Frontal cortex (tissue), 4 donors: ENCODE measurements around the gene TNFAIP3. TPM values are rescaled to one million over a fixed set of nuclear protein-coding genes. Genes with fewer than 3 reads are reported as not detected.
"Not testable (repeated sequence)": the region's sequence is repeated elsewhere in the genome, so short reads cannot be mapped to it uniquely, and the experiment has no call there.

ENCODE experiments used
- DNase-seq, 2 donors: peaks; one replicate each; pipeline ENCODE4 v3.0.0; 2012; ENCODE audit warnings: low spot score in 2 of 2
- FAIRE-seq: peaks from 2 replicates; lab custom pipeline; 2012; peaks lifted over from hg19 to GRCh38; lab: Jason Lieb, UNC
- total RNA-seq: library from RNA; depleted of rRNA; stranded (reverse); fragments of >200 nt; gene quantifications from one replicate; pipeline ENCODE4 v1.2.3, GENCODE V29; 2014
- donor health status: control.
- donor health status: control.
- donor health status: control.

TNFAIP3 gene
- total RNA-seq, 1 donor from 2014 or later: 1.6 TPM

DNA sequence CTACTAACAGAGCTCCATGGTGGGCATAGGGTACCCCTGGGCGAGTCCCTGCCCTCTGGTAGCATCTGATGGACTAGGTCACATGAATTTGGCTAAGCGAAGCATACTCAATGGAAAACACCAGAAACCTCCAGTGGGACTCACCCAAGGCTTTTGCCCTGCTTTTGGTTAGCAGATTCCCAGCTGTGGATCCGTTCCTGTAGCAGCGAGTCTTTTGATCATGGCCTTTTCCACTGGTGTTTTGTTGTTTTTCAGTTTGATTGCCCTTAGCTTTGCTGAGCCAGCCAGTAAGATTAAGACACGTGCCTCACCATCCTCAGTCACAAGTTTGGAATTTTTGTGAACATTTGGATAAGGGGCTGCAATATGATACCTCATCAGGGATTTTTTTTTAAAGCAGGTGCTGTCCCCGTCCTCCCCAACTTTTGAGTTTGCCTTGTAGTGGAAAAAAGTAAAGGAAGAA is 8.0 kb downstream of the TNFAIP3 start:
- FAIRE-seq: no peak
- no peak for DNase-seq

DNA sequence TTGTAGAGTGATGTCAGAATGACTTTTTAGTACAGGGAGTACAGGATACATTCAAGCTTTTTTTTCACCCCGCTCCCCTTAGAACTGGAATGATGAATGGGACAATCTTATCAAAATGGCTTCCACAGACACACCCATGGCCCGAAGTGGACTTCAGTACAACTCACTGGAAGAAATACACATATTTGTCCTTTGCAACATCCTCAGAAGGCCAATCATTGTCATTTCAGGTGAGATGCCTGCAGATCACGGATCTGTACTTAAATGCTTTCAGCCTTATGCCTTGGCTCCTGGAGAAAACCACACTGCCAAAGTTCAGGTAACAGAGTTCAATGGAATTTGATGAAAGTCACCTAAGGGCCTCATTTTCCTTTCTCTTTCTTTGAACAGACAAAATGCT is 8.5 kb downstream of the TNFAIP3 start:
- FAIRE-seq (no peak), DNase-seq (no peak)

DNA sequence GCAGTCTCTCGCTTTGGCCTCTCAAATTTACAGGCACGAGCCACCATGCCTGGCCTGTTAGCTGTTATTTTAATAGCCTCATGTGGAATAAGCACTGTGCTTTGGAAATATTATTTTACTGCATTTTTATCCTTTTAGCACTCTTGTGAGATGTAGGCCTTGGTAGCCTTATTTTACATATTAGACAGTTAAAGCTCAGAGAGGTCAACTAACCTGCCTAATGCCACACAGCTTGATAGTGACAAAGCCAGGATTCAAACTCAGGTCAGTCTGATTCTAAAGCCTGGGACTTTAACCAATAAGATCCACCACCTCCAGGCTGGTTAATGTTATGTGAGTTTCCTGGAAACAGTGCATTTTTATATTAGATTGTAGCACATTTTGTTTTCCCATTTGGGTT is 9.5 kb downstream of the TNFAIP3 start:
- FAIRE-seq (no peak), DNase-seq (no peak)

DNA sequence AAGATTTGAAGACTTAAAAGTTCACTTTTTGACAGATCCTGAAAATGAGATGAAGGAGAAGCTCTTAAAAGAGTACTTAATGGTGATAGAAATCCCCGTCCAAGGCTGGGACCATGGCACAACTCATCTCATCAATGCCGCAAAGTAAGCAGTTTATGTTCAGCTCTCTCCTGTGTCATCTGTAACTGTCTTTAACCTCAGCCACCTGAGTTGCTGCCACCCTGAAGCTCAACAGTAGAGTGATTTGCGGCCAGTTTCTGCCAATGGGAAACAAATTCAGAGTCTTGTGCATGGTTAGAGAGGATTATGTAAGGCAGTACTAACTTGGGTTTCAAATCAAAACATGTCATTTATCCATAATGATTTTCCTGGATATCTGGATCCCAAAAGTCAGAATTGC is 10.1 kb downstream of the TNFAIP3 start:
- DNase-seq: no peak
- no peak for FAIRE-seq

DNA sequence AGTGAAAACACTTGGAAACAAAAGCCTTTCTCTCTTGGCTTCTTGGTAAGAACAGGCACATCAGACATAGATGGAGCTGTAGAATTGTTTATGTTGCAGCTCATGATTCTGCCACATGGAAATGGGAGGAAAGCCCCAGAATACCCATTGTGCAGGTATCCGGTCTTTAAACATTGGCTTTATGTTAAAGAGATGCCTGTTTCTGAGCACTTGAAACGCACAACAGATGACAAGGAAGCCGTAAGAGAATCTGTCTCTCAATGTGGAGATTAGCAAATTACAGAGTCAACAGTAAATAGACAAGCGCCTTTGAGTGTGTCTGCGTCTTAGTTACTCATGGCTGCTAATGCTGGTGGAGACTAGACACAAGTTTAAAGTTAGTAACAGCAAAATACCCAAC is 10.5 kb downstream of the TNFAIP3 start:
- no peak for FAIRE-seq
- DNase-seq: no peak

DNA sequence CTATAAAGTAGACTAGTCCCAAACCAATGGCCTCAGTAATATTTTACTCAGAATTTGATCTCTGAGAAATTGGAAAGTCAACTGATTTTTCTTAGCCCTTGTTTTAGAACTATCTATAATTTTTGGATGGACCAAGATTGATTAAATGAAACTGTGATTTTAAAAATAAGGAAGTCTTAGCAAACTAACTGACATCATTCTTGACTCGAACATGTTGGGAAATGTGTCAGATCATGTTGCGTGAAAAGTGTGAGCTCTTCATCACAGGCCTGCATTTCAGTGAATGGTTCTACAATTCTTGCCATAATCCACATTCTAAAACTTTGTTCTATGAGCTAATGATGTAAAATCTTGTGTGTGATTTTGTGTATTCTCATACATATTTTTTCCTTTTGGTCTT is 11.0 kb downstream of the TNFAIP3 start:
- no peak for FAIRE-seq
- no peak for DNase-seq

DNA sequence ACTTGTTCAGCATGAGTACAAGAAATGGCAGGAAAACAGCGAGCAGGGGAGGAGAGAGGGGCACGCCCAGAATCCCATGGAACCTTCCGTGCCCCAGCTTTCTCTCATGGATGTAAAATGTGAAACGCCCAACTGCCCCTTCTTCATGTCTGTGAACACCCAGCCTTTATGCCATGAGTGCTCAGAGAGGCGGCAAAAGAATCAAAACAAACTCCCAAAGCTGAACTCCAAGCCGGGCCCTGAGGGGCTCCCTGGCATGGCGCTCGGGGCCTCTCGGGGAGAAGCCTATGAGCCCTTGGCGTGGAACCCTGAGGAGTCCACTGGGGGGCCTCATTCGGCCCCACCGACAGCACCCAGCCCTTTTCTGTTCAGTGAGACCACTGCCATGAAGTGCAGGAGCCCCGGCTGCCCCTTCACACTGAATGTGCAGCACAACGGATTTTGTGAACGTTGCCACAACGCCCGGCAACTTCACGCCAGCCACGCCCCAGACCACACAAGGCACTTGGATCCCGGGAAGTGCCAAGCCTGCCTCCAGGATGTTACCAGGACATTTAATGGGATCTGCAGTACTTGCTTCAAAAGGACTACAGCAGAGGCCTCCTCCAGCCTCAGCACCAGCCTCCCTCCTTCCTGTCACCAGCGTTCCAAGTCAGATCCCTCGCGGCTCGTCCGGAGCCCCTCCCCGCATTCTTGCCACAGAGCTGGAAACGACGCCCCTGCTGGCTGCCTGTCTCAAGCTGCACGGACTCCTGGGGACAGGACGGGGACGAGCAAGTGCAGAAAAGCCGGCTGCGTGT is 11.6 kb downstream of the TNFAIP3 start:
- no peak for DNase-seq
- FAIRE-seq: no peak

DNA sequence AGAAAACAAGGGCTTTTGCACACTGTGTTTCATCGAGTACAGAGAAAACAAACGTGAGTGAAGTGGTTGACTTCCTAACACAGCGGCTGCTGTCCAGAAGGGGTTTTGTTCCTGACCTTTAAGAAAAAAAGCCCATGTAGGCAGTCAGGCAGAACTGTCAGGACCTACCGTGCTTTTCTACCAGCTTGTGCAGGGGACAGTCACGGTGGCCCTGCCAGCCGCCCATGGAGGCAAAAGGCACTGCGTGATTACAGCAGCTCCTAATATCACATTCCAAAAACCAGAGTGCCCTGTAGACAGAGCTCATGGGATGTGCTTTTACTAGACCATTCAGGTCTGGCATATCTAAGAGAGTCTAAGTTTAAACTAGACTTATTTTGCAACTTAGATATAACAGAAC is 12.2 kb downstream of the TNFAIP3 start:
- FAIRE-seq: no peak

DNA sequence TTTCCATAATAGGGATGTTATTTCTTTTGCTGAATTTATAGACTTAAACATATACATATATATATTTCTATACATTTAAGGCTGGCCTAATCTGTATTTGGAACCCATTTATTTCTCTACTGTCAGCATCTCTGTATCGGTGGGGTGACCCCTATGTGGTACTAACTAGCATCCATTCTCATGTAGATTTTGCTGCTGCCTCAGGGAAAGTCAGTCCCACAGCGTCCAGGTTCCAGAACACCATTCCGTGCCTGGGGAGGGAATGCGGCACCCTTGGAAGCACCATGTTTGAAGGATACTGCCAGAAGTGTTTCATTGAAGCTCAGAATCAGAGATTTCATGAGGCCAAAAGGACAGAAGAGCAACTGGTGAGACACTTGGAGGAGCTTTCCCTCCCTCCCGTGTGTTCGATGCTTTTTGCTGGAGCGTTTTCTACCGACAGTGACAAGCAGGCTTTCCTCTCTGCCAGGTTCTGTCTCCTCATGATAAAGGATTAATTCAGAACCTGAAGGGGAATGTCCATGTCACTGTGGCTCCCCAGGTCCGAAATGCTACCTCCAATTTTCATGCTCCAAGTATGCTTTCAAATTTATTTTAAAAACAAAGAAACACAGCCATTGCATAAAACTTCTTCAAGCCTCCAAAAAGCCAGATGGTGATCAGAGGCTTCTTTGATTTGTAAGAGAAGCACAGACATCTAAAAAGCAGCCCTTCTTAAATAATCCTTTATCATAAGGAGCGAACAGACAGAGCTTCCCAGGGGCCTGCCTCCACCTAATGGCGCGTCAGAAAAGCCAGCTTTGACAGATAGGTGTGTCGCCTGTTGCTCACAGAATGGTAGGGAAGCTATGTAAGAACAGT is 13.1 kb downstream of the TNFAIP3 start:
- DNase-seq (no peak), FAIRE-seq (no peak)

More for the DNA sequence above, 12.2 kb downstream of the TNFAIP3 start:
- no peak for DNase-seq

DNA sequence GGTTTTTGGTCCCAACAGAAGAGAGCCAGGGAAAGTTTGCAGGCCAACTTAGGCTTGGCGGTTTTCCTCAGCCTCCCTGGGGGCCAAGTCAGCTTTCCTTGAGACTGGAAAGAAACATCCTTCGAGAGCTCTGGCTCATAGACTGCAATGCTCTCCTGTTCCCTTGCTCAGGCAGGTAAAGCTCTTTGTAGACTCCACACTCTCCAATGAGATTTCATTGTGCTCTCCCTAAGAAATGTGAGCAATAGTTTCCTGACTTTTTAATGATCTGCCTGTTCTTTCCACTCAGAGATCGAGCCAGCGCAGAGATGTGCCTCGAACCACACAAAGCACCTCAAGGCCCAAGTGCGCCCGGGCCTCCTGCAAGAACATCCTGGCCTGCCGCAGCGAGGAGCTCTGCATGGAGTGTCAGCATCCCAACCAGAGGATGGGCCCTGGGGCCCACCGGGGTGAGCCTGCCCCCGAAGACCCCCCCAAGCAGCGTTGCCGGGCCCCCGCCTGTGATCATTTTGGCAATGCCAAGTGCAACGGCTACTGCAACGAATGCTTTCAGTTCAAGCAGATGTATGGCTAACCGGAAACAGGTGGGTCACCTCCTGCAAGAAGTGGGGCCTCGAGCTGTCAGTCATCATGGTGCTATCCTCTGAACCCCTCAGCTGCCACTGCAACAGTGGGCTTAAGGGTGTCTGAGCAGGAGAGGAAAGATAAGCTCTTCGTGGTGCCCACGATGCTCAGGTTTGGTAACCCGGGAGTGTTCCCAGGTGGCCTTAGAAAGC is 13.9 kb downstream of the TNFAIP3 start:
- no peak for DNase-seq

DNA sequence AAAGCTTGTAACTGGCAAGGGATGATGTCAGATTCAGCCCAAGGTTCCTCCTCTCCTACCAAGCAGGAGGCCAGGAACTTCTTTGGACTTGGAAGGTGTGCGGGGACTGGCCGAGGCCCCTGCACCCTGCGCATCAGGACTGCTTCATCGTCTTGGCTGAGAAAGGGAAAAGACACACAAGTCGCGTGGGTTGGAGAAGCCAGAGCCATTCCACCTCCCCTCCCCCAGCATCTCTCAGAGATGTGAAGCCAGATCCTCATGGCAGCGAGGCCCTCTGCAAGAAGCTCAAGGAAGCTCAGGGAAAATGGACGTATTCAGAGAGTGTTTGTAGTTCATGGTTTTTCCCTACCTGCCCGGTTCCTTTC is 14.4 kb downstream of the TNFAIP3 start:
- DNase-seq (no peak), FAIRE-seq (no peak)

More for the DNA sequence above, 13.9 kb downstream of the TNFAIP3 start:
- no peak for FAIRE-seq

DNA sequence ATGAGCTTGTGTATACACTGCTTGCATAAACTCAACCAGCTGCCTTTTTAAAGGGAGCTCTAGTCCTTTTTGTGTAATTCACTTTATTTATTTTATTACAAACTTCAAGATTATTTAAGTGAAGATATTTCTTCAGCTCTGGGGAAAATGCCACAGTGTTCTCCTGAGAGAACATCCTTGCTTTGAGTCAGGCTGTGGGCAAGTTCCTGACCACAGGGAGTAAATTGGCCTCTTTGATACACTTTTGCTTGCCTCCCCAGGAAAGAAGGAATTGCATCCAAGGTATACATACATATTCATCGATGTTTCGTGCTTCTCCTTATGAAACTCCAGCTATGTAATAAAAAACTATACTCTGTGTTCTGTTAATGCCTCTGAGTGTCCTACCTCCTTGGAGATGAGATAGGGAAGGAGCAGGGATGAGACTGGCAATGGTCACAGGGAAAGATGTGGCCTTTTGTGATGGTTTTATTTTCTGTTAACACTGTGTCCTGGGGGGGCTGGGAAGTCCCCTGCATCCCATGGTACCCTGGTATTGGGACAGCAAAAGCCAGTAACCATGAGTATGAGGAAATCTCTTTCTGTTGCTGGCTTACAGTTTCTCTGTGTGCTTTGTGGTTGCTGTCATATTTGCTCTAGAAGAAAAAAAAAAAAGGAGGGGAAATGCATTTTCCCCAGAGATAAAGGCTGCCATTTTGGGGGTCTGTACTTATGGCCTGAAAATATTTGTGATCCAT is 15.3 kb downstream of the TNFAIP3 start:
- DNase-seq: no peak
- FAIRE-seq: no peak

DNA sequence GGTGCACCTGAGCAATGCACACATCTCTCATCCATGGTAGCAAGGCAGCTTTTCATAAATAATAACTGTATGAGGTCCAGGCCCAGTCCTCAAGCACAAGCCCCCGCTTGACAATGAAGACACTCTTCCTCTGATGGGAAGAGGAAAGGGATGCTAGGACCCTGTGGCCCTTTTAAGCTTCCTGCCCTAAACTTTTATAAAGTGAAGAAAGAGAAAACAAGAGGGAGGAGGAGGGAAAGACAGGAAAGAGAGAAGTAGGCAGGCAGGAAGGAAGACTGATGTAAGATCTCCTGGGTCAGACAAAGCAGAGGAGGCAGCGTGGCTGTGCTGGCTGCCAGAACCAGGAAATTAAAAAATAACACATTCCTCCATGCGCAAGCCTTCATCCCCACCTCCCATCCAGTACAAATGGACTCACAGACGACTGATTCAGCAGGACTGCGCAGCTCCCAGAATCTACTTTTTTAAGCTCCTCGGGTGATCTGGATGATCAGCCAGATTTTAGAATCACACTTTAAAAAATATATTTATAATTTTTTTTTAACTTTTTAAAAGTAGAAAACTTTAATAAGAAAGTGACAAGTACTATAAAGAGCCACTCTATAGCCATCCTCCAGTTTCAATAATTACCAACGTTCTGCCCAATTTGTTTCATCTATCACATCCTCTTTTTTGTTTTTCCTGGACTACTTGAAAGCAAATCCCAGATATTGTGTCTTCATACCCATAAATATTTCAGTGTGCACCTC is 16.5 kb downstream of the TNFAIP3 start:
- FAIRE-seq (no peak), DNase-seq (no peak)

DNA sequence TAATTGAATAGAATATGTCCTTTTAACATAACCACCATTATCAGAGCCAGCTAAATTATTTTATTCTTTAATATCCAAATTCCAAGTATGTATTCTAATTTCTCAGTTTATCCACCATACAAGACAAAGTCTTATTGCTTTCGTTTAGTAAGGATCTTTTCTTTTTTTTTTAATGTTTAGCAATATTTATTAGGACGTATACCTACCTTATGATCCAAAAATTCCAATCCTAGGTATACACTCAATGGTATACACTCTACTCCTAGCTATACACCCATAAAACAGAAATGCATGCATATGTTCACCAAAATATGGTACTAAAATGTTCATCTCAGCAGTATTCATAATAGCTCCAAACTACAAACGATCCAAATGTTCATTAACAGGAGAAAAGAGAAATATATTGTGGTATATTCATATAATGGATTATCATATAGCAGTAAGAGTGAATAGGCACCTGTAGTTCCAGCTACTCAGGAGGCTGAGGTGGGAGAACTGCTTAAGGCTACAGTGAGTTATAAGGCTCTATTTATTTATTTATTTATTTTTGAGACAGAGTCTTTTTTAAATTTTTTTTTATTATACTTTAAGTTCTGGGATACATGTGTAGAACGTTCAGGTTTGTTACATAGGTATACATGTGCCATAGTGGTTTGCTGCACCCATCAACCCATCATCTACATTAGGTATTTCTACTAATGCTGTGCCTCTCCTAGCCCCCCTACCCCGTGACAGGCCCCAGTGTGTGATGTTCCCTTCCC is 17.3 kb downstream of the TNFAIP3 start:
- DNase-seq (no peak), FAIRE-seq (no peak)

DNA sequence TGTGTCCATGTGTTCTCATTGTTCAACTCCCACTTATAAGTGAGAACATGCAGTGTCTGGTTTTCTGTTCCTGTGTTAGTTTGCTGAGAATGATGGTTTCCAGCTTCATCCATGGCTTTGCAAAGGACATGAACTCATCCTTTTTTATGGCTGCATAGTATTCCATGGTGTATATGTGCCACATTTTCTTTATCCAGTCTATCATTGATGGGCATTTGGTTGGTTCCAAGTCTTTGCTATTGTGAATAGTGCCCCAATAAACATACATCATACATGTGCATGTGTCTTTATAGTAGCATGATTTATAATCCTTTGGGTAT is 17.8 kb downstream of the TNFAIP3 start:
- DNase-seq, FAIRE-seq: not testable (repeated sequence)

DNA sequence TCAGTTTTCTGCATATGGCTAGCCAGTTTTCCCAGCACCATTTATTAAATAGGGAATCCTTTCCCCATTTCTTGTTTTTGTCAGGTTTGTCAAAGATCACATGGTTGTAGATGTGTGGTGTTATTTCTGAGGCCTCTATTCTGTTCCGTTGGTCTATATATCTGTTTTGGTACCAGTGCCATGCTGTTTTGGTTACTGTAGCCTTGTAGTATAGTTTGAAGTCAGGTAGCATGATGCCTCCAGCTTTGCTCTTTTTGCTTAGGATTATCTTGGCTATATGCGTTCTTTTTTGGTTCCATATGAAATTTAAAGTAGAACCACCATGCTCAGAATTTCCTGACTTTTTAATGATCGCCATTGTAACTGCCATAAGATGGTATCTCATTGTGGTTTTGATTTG is 19.2 kb downstream of the TNFAIP3 start:
- DNase-seq, FAIRE-seq: not testable (repeated sequence)

DNA sequence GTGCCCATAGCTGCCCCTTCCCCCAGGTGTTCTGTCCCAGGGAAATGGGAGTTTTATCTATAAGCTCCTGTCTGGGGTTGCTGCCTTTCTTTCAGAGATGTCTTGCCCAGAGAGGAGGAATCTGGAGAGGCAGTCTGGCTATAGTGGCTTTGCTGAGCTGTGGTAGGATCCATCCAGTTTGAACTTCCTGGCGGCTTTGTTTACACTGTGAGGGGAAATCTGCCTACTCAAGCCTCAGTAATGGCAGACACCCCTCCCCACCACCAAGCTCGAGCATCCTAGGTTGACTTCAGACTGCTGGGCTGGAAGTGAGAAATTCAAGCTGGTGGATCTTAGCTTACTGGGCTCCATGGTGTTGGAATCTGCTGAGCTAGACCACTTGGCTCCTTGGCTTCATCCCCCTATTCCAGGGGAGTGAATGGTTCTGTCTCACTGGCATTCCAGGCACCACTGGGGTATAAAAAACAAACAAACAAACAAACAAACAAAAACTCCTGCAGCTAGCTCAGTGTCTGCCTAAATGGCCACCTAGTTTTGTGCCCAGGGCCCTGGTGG is 24.0 kb downstream of the TNFAIP3 start:
- DNase-seq: no peak
- no peak for FAIRE-seq

DNA sequence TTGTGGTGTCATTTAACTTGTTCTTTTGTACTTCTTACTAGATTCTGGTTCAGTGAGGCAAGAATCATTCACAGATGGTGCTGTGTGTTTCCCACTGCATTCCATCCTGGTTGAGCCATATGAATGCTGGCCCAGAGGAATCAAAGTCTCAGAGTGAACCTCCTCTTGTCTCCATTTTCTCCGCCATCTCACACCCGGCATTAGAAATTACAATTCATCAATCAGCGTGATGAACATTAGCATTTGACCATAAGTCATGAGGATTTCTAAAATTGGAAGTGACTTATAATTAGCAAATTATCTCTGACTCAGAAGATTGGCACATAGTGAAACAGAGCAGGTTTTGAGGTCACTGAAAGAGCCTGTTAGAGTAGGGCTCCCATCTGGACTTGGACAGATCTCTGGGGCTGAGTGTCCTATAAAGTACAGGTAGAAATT is 25.2 kb downstream of the TNFAIP3 start:
- FAIRE-seq (no peak), DNase-seq (no peak)
